Neural cell (in vitro differentiated cells): ENCODE data around the gene PLCB1. TPM values are rescaled to one million over a fixed set of nuclear protein-coding genes. Genes with fewer than 3 reads are reported as not detected.

ENCODE experiments used
- H2AFZ ChIP-seq: fragments of 200-600, 300-800 bp; sonication (generic), shearing (Covaris generic); 2 replicates; pipeline ENCODE4 v1.6.0; 2014; ENCODE audit warnings: low read depth, mild to moderate bottlenecking, antibody characterized with exemption, low read length, moderate library complexity
- H3F3A ChIP-seq: fragments of 200-600 bp; shearing (Covaris generic); 2 replicates; pipeline ENCODE4 v1.6.1; 2016; ENCODE audit warnings: mild to moderate bottlenecking, moderate library complexity, mixed read lengths, antibody characterized with exemption, low read length; ENCODE audit not compliant: insufficient read depth, poor library complexity, severe bottlenecking
- H3K27ac ChIP-seq: fragments of 200-600, 300-800 bp; sonication (generic), shearing (Covaris generic); 2 replicates; pipeline ENCODE4 v1.5.1; 2014; ENCODE audit warnings: mild to moderate bottlenecking, low read length, moderate library complexity
- H3K27me3 ChIP-seq: fragments of 300-800, 200-600 bp; sonication (generic), shearing (Covaris generic); 2 replicates; pipeline ENCODE4 v1.6.0; 2014; ENCODE audit warnings: mild to moderate bottlenecking, low read depth, low read length, moderate library complexity; ENCODE audit not compliant: insufficient read depth
- H3K36me3 ChIP-seq: fragments of 300-800, 200-600 bp; sonication (generic), shearing (Covaris generic); 2 replicates; pipeline ENCODE4 v1.5.1; 2014; ENCODE audit warnings: mild to moderate bottlenecking, antibody characterized with exemption, low read length, moderate library complexity; ENCODE audit not compliant: insufficient read depth
- H3K4me2 ChIP-seq: fragments of 300-800, 200-600 bp; sonication (generic), shearing (Covaris generic); 2 replicates; pipeline ENCODE4 v1.6.0; 2014; ENCODE audit warnings: mild to moderate bottlenecking, low read length
- H3K4me3 ChIP-seq: fragments of 300-800, 200-600 bp; sonication (generic), shearing (Covaris generic); 2 replicates; pipeline ENCODE4 v1.5.1; 2014; ENCODE audit warnings: mild to moderate bottlenecking, low read length, moderate library complexity
- H3K79me2 ChIP-seq: fragments of 200-600 bp; shearing (Covaris generic); replicated peaks from 2 replicates; pipeline ENCODE4 v1.6.0; 2014; ENCODE audit warnings: mild to moderate bottlenecking, low read length, moderate library complexity; ENCODE audit not compliant: insufficient read depth
- H3K9ac ChIP-seq: fragments of 300-800, 200-600 bp; sonication (generic), shearing (Covaris generic); 2 replicates; pipeline ENCODE4 v1.6.1; 2016; ENCODE audit warnings: mild to moderate bottlenecking, low read length, mixed read lengths
- H3K9me2 ChIP-seq: fragments of 200-600 bp; shearing (Covaris generic); 2 replicates; pipeline ENCODE4 v1.6.1; 2016; ENCODE audit warnings: mild to moderate bottlenecking, low read length, mixed read lengths; ENCODE audit not compliant: insufficient read depth
- H3K9me3 ChIP-seq: fragments of 200-600, 300-800 bp; sonication (generic), shearing (Covaris generic); 2 replicates; pipeline ENCODE4 v1.6.1; 2016; ENCODE audit warnings: mild to moderate bottlenecking, mixed run types, low read length, moderate library complexity, mixed read lengths
- H4K20me1 ChIP-seq: fragments of 200-600 bp; shearing (Covaris generic); 2 replicates; pipeline ENCODE4 v1.6.1; 2016; ENCODE audit warnings: mild to moderate bottlenecking, mixed run types; ENCODE audit not compliant: insufficient read depth
- EP300 ChIP-seq: fragments of 450-650 bp; conservative IDR thresholded peaks from 2 replicates; pipeline ENCODE4 v1.6.1; 2014; ENCODE audit warnings: antibody characterized with exemption, mild to moderate bottlenecking, moderate library complexity; ENCODE audit not compliant: poor library complexity, severe bottlenecking
- EZH2 ChIP-seq: fragments of 200-600, 300-800 bp; shearing (Covaris generic), sonication (generic); IDR thresholded peaks from 2 replicates; pipeline ENCODE4 v1.6.1; 2014; ENCODE audit warnings: antibody characterized with exemption, low read length, borderline replicate concordance, mild to moderate bottlenecking; ENCODE audit not compliant: insufficient read depth, poor library complexity, severe bottlenecking
- MXI1 ChIP-seq: fragments of 450-650 bp; conservative IDR thresholded peaks from 2 replicates; pipeline ENCODE4 v1.6.1; 2014; ENCODE audit warnings: antibody characterized with exemption, mild to moderate bottlenecking; ENCODE audit not compliant: poor library complexity, severe bottlenecking
- POLR2AphosphoS5 ChIP-seq: IDR thresholded peaks from 2 replicates; pipeline ENCODE4 v1.6.1; 2012
- RAD21 ChIP-seq: fragments of 450-650 bp; conservative IDR thresholded peaks from 2 replicates; pipeline ENCODE4 v1.6.1; 2014; ENCODE audit warnings: antibody characterized with exemption, mild to moderate bottlenecking, moderate library complexity
- SMC3 ChIP-seq: fragments of 450-650 bp; conservative IDR thresholded peaks from 2 replicates; pipeline ENCODE4 v1.6.1; 2014; ENCODE audit warnings: antibody characterized with exemption, mild to moderate bottlenecking, moderate library complexity; ENCODE audit not compliant: poor library complexity
- TAF1 ChIP-seq: IDR thresholded peaks from 2 replicates; pipeline ENCODE4 v1.6.1; 2012; ENCODE audit warnings: low read depth
- polyA plus RNA-seq: library from polyadenylated mRNA; depleted of rRNA; stranded (reverse); fragments of >200 nt; gene quantifications from 2 replicates; pipeline ENCODE4 v1.2.3, GENCODE V29; 2014
- TF ChIP-seq, protein P1 (sequence below): fragments of 450-650 bp; IDR thresholded peaks from 2 replicates; pipeline ENCODE4 v1.5.1; 2014; ENCODE audit warnings: antibody characterized with exemption, mild to moderate bottlenecking, moderate library complexity; ENCODE audit not compliant: poor library complexity, severe bottlenecking
- TF ChIP-seq, protein P2 (sequence below): IDR thresholded peaks from 2 replicates; pipeline ENCODE4 v1.6.1; 2012; ENCODE audit warnings: borderline replicate concordance

The PLCB1 gene
- polyA plus RNA-seq, 1 donor from 2014 or later, result 11.4 TPM

DNA sequence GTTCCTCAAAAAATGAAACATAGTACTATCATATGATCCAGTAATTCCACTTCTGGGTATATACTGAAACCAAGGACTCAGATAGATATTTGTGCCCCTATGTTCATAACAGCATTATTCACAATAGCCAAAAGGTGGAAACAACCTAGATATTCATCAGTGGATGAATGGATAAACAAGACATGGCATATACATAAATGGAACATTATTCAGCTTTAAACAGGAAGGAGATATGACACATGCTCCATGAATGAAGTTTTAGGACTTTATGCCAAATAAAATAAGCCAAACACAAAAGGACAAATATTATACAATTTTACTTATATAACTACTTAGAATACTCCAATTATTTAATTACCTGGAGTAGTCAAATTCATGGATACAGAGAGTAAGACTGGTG is 16.4 kb downstream of the PLCB1 start:
- Histone ChIP-seq H3K27ac (no peak overlapping the region), H3K4me2 (no peak overlapping the region), H3K9me2 (no peaks in the 10 kb centered on the region), H3K36me3 (no peaks in the 10 kb centered on the region), H3K27me3 (no peaks in the 10 kb centered on the region), H2AFZ (no peak overlapping the region), H4K20me1 (no peaks in the 10 kb centered on the region), H3K9me3 (no peaks in the 10 kb centered on the region), H3K79me2 (no peaks in the 10 kb centered on the region), H3K4me3 (no peak overlapping the region), H3K9ac (no peak overlapping the region), H3F3A (no peaks in the 10 kb centered on the region)
- TF ChIP-seq TAF1 (no peak), MXI1 (no peak), EZH2 (no peak), POLR2AphosphoS5 (no peak), RAD21 (no peak), EP300 (no peak), SMC3 (no peak)
- TF ChIP-seq, protein P1, sequence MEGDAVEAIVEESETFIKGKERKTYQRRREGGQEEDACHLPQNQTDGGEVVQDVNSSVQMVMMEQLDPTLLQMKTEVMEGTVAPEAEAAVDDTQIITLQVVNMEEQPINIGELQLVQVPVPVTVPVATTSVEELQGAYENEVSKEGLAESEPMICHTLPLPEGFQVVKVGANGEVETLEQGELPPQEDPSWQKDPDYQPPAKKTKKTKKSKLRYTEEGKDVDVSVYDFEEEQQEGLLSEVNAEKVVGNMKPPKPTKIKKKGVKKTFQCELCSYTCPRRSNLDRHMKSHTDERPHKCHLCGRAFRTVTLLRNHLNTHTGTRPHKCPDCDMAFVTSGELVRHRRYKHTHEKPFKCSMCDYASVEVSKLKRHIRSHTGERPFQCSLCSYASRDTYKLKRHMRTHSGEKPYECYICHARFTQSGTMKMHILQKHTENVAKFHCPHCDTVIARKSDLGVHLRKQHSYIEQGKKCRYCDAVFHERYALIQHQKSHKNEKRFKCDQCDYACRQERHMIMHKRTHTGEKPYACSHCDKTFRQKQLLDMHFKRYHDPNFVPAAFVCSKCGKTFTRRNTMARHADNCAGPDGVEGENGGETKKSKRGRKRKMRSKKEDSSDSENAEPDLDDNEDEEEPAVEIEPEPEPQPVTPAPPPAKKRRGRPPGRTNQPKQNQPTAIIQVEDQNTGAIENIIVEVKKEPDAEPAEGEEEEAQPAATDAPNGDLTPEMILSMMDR, result no peak
- TF ChIP-seq, protein P2, sequence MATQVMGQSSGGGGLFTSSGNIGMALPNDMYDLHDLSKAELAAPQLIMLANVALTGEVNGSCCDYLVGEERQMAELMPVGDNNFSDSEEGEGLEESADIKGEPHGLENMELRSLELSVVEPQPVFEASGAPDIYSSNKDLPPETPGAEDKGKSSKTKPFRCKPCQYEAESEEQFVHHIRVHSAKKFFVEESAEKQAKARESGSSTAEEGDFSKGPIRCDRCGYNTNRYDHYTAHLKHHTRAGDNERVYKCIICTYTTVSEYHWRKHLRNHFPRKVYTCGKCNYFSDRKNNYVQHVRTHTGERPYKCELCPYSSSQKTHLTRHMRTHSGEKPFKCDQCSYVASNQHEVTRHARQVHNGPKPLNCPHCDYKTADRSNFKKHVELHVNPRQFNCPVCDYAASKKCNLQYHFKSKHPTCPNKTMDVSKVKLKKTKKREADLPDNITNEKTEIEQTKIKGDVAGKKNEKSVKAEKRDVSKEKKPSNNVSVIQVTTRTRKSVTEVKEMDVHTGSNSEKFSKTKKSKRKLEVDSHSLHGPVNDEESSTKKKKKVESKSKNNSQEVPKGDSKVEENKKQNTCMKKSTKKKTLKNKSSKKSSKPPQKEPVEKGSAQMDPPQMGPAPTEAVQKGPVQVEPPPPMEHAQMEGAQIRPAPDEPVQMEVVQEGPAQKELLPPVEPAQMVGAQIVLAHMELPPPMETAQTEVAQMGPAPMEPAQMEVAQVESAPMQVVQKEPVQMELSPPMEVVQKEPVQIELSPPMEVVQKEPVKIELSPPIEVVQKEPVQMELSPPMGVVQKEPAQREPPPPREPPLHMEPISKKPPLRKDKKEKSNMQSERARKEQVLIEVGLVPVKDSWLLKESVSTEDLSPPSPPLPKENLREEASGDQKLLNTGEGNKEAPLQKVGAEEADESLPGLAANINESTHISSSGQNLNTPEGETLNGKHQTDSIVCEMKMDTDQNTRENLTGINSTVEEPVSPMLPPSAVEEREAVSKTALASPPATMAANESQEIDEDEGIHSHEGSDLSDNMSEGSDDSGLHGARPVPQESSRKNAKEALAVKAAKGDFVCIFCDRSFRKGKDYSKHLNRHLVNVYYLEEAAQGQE, result no peak

DNA sequence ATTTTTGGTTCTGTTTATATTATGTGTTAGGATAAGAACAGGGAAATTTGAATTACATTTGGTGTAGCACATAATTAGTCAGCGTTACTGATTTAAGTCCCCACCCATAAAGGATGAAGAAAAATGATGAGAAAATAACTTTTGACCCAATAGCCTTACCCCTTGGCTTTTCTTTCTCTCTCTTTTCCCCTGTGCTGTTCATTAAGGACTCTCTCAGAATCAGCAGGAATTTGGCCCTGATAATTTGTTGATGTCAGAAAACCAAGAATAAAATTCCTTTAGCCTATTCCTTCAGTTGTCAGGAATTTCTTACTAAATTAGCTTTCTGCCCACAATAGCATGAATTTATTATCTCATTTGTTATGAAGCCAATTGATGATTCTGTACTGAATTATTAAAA is 18.5 kb downstream of the PLCB1 start:
- H3K27ac ChIP-seq, result no peak overlapping the region
- no peaks in the 10 kb centered on the region for H3K27me3 ChIP-seq
- H3K79me2 ChIP-seq, result no peaks in the 10 kb centered on the region
- H3K9me3 ChIP-seq, result no peaks in the 10 kb centered on the region
- no peaks in the 10 kb centered on the region for H3K36me3 ChIP-seq
- H3F3A ChIP-seq, result no peaks in the 10 kb centered on the region
- TF ChIP-seq MXI1, result no peak
- TF ChIP-seq, protein P2, result no peak
- TF ChIP-seq SMC3, result no peak
- no peak for TF ChIP-seq RAD21
- no peak for TF ChIP-seq POLR2AphosphoS5
- TF ChIP-seq EZH2, result no peak
- TF ChIP-seq, protein P1, result no peak
- TF ChIP-seq TAF1, result no peak
- TF ChIP-seq EP300, result no peak
- H3K4me2 ChIP-seq, result no peak overlapping the region
- H3K9ac ChIP-seq, result no peak overlapping the region
- no peak overlapping the region for H2AFZ ChIP-seq
- H3K4me3 ChIP-seq, result no peak overlapping the region
- H4K20me1 ChIP-seq, result no peaks in the 10 kb centered on the region
- H3K9me2 ChIP-seq, result no peaks in the 10 kb centered on the region
